SK-N-SH treated with all-trans-retinoic acid at 6 μM for 48 hours (cell line): ENCODE data around the gene GPX5.
"Not testable (repeated sequence)": the region's sequence is repeated elsewhere in the genome, so short reads cannot be mapped to it uniquely, and the experiment has no call there.

Source experiments
- ATAC-seq: fragments of 200-7000 bp; cut with Tn5 transposase; 3 replicates; pipeline ENCODE4 v1.9.1; 2020; ENCODE audit warnings: mild to moderate bottlenecking, moderate library complexity
- ARNTL ChIP-seq: fragments of 450-650 bp; formaldehyde crosslinking; IDR thresholded peaks from 2 replicates; pipeline ENCODE4 v1.5.0; 2020; ENCODE audit warnings: low read depth, mild to moderate bottlenecking, moderate library complexity, borderline replicate concordance
- BACH2 ChIP-seq: fragments of 250-450 bp; sonication (Bioruptor Pico); IDR thresholded peaks from 2 replicates; pipeline ENCODE4 v1.9.0; 2021; ENCODE audit warnings: mild to moderate bottlenecking, borderline replicate concordance
- CREB5 ChIP-seq: fragments of 250-450 bp; sonication (Bioruptor Pico); IDR thresholded peaks from 2 replicates; pipeline ENCODE4 v1.5.1; 2020; ENCODE audit warnings: low read depth, mild to moderate bottlenecking, moderate library complexity
- CSDC2 ChIP-seq: fragments of 250-450 bp; sonication (Bioruptor Pico); IDR thresholded peaks from 2 replicates; pipeline ENCODE4 v1.5.0; 2020; ENCODE audit warnings: mild to moderate bottlenecking, moderate library complexity
- ESRRG ChIP-seq: fragments of 250-450 bp; sonication (Bioruptor Pico); IDR thresholded peaks from 2 replicates; pipeline ENCODE4 v1.6.1; 2021; ENCODE audit warnings: mild to moderate bottlenecking
- ISL1 ChIP-seq: fragments of 250-450 bp; sonication (Bioruptor Pico); IDR thresholded peaks from 2 replicates; pipeline ENCODE4 v2.1.2; 2022; ENCODE audit warnings: mild to moderate bottlenecking, moderate library complexity
- OSR1 ChIP-seq: fragments of 250-450 bp; sonication (Bioruptor Pico); IDR thresholded peaks from 2 replicates; pipeline ENCODE4 v1.8.0; 2022; ENCODE audit warnings: moderate library complexity, mild to moderate bottlenecking, inconsistent platforms
- PATZ1 ChIP-seq: fragments of 250-450 bp; sonication (Bioruptor Pico); IDR thresholded peaks from 2 replicates; pipeline ENCODE4 v1.8.0; 2020; ENCODE audit warnings: mild to moderate bottlenecking, moderate library complexity, borderline replicate concordance
- PPARA ChIP-seq: fragments of 250-450 bp; sonication (Bioruptor Pico); IDR thresholded peaks from 2 replicates; pipeline ENCODE4 v1.5.0; 2020; ENCODE audit warnings: mild to moderate bottlenecking, borderline replicate concordance
- RARB ChIP-seq: fragments of 250-450 bp; sonication (Bioruptor Pico); IDR thresholded peaks from 2 replicates; pipeline ENCODE4 v1.8.0; 2021; ENCODE audit warnings: mild to moderate bottlenecking, moderate library complexity
- SNAI2 ChIP-seq: fragments of 250-450 bp; sonication (Bioruptor Pico); IDR thresholded peaks from 2 replicates; pipeline ENCODE4 v1.5.0; 2020; ENCODE audit warnings: mild to moderate bottlenecking, moderate library complexity
- TCF4 ChIP-seq: fragments of 250-450 bp; sonication (Bioruptor Pico); IDR thresholded peaks from 2 replicates; pipeline ENCODE4 v1.8.0; 2021; ENCODE audit warnings: mild to moderate bottlenecking, moderate library complexity, borderline replicate concordance
- TOX ChIP-seq: fragments of 250-450 bp; sonication (Bioruptor Pico); IDR thresholded peaks from 2 replicates; pipeline ENCODE4 v1.8.0; 2021; ENCODE audit warnings: mild to moderate bottlenecking, moderate library complexity, borderline replicate concordance
- ZC3H10 ChIP-seq: fragments of 250-450 bp; sonication (Bioruptor Pico); IDR thresholded peaks from 2 replicates; pipeline ENCODE4 v1.5.1; 2021; ENCODE audit warnings: mild to moderate bottlenecking, moderate library complexity
- ZNF565 ChIP-seq: fragments of 450-650 bp; formaldehyde crosslinking; conservative IDR thresholded peaks from 2 replicates; pipeline ENCODE4 v1.5.0; 2020; ENCODE audit warnings: low read depth, mild to moderate bottlenecking, moderate library complexity
- ZNF70 ChIP-seq: fragments of 450-650 bp; formaldehyde crosslinking; IDR thresholded peaks from 2 replicates; pipeline ENCODE4 v1.5.0; 2020; ENCODE audit warnings: mild to moderate bottlenecking, moderate library complexity
- ZNF8 ChIP-seq: fragments of 450-650 bp; formaldehyde crosslinking; IDR thresholded peaks from 2 replicates; pipeline ENCODE4 v1.5.0; 2020; ENCODE audit warnings: mild to moderate bottlenecking, moderate library complexity
- TF ChIP-seq, protein P1 (sequence below): fragments of 250-450 bp; sonication (Bioruptor Pico); IDR thresholded peaks from 2 replicates; pipeline ENCODE4 v1.5.1; 2021; ENCODE audit warnings: mild to moderate bottlenecking, moderate library complexity
- TF ChIP-seq, protein P2 (sequence below): fragments of 250-450 bp; sonication (Bioruptor Pico); IDR thresholded peaks from 2 replicates; pipeline ENCODE4 v1.8.0; 2021; ENCODE audit warnings: low read depth, mild to moderate bottlenecking, moderate library complexity, borderline replicate concordance
- TF ChIP-seq, protein P3 (sequence below): fragments of 250-450 bp; sonication (Bioruptor Pico); IDR thresholded peaks from 2 replicates; pipeline ENCODE4 v1.5.0; 2020; ENCODE audit warnings: mild to moderate bottlenecking, moderate library complexity

Gene GPX5

GRCh38 chr6:28511628-28512300 is 13.9 kb upstream of the GPX5 start:
- ATAC-seq, result no peak
- no peak for TF ChIP-seq ISL1 (CRISPR knock-in tag)

- not testable (repeated sequence) for ATAC-seq
Measured at GRCh38 chr6:28512387-28512786, 13.3 kb upstream of the GPX5 start.

DNA sequence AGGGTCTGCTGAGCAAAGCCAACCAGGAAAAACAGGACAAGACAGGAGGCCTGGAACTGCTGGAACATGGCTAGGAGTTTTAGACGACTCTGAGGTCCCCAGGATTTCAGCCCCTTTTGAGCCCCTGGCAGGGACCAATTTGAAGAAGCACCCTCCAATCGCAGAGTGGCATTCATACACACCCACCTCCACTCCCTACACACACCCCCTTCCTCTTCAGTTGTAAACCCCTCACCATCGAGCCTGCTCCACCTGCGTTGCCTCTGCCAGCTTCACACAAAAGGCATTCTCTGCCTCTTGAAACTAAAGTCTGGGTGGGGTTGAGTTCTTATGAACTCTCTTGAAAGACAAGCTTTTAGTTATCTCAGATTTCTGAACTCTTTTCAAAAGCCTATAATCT is 10.0 kb upstream of the GPX5 start, which contains the start of gene GPX6:
TSS of gene GPX6 (minus strand) at position 118 of the 400 bp plus-strand sequence. CDS start at position 68, 50 bp downstream.
- TF ChIP-seq OSR1 (CRISPR knock-in tag) (no peak), ARNTL (CRISPR knock-in tag) (no peak), CSDC2 (CRISPR knock-in tag) (no peak), CREB5 (no peak), ZC3H10 (CRISPR knock-in tag) (no peak)
- ATAC-seq, result no peak

- no peak for ATAC-seq
- no peak for TF ChIP-seq CSDC2 (CRISPR knock-in tag)
- TF ChIP-seq OSR1 (CRISPR knock-in tag), result no peak
- TF ChIP-seq SNAI2 (CRISPR knock-in tag), result no peak
- no peak for TF ChIP-seq ESRRG (CRISPR knock-in tag)
- TF ChIP-seq CREB5, result no peak
- TF ChIP-seq PATZ1 (CRISPR knock-in tag), result no peak
- no peak for TF ChIP-seq ZNF565 (CRISPR knock-in tag)
- no peak for TF ChIP-seq TCF4 (CRISPR knock-in tag)
- no peak for TF ChIP-seq ARNTL (CRISPR knock-in tag)
- no peak for TF ChIP-seq PPARA (CRISPR knock-in tag)
- TF ChIP-seq, protein P1, sequence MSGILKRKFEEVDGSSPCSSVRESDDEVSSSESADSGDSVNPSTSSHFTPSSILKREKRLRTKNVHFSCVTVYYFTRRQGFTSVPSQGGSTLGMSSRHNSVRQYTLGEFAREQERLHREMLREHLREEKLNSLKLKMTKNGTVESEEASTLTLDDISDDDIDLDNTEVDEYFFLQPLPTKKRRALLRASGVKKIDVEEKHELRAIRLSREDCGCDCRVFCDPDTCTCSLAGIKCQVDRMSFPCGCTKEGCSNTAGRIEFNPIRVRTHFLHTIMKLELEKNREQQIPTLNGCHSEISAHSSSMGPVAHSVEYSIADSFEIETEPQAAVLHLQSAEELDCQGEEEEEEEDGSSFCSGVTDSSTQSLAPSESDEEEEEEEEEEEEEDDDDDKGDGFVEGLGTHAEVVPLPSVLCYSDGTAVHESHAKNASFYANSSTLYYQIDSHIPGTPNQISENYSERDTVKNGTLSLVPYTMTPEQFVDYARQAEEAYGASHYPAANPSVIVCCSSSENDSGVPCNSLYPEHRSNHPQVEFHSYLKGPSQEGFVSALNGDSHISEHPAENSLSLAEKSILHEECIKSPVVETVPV, result no peak
- no peak for TF ChIP-seq BACH2
- TF ChIP-seq ZNF70, result no peak
- TF ChIP-seq, protein P2, sequence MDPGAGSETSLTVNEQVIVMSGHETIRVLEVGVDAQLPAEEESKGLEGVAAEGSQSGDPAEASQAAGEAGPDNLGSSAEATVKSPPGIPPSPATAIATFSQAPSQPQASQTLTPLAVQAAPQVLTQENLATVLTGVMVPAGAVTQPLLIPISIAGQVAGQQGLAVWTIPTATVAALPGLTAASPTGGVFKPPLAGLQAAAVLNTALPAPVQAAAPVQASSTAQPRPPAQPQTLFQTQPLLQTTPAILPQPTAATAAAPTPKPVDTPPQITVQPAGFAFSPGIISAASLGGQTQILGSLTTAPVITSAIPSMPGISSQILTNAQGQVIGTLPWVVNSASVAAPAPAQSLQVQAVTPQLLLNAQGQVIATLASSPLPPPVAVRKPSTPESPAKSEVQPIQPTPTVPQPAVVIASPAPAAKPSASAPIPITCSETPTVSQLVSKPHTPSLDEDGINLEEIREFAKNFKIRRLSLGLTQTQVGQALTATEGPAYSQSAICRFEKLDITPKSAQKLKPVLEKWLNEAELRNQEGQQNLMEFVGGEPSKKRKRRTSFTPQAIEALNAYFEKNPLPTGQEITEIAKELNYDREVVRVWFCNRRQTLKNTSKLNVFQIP (CRISPR knock-in tag), result no peak
- TF ChIP-seq RARB, result no peak
Measured at GRCh38 chr6:28517964-28518363, 7.7 kb upstream of the GPX5 start.

- no peak for ATAC-seq
- TF ChIP-seq PPARA (CRISPR knock-in tag) (no peak), BACH2 (no peak), ZC3H10 (CRISPR knock-in tag) (no peak), ZNF565 (CRISPR knock-in tag) (no peak), RARB (no peak), ZNF8 (CRISPR knock-in tag) (no peak), TOX (CRISPR knock-in tag) (no peak), PATZ1 (CRISPR knock-in tag) (no peak)
- TF ChIP-seq, protein P3, sequence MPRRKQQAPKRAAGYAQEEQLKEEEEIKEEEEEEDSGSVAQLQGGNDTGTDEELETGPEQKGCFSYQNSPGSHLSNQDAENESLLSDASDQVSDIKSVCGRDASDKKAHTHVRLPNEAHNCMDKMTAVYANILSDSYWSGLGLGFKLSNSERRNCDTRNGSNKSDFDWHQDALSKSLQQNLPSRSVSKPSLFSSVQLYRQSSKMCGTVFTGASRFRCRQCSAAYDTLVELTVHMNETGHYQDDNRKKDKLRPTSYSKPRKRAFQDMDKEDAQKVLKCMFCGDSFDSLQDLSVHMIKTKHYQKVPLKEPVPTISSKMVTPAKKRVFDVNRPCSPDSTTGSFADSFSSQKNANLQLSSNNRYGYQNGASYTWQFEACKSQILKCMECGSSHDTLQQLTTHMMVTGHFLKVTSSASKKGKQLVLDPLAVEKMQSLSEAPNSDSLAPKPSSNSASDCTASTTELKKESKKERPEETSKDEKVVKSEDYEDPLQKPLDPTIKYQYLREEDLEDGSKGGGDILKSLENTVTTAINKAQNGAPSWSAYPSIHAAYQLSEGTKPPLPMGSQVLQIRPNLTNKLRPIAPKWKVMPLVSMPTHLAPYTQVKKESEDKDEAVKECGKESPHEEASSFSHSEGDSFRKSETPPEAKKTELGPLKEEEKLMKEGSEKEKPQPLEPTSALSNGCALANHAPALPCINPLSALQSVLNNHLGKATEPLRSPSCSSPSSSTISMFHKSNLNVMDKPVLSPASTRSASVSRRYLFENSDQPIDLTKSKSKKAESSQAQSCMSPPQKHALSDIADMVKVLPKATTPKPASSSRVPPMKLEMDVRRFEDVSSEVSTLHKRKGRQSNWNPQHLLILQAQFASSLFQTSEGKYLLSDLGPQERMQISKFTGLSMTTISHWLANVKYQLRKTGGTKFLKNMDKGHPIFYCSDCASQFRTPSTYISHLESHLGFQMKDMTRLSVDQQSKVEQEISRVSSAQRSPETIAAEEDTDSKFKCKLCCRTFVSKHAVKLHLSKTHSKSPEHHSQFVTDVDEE (CRISPR knock-in tag), result no peak
Measured at GRCh38 chr6:28522594-28523240, 3.0 kb upstream of the GPX5 start.
